CD4-positive, alpha-beta T cell treated with Interferon alpha-2 for 1 hour (primary cell): Measurements from ENCODE around the gene TNFRSF1A.

Experiments used
- DNase-seq, 2 donors: peaks; one replicate each; pipeline ENCODE4 v3.0.0-alpha.2; 2020 to 2022

Gene TNFRSF1A

GRCh38 chr12:6374028-6374785 is 32.3 kb upstream of the TNFRSF1A start:
- DNase-seq: no peak

GRCh38 chr12:6373022-6373787 is 31.3 kb upstream of the TNFRSF1A start:
- DNase-seq: no peak

DNA sequence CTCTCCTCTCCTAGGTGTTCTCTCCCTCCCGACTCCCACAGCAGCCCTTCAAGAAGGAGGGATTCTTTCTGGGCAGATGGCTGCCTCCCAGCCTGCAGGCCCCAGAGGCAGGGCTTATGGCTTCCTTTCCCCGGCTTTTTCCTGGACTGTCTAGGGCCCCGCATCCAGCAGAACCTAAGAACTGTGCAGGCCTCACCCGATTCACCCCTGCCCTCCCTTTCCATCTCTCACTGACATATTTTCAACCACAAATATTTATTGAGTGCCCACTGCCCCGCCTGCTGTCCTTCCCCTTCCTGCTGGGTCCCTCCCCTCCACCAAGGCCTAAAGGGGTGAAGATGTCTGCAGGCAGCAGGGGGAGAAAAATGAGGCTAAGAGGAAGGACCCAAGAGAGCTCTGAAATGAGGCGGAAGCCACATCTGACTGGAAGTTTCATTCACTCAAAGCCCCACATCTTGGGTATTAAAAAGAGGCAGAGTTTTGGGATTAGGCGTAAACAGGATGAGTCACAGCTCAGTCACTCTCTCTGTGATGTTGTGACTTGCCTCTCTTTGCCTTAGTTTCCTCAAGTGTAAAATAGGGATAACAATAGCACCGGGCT is 30.6 kb upstream of the TNFRSF1A start:
- no peak for DNase-seq

- DNase-seq: no peak
These were observed 29.3 kb upstream of the TNFRSF1A start for GRCh38 chr12:6370994-6371754.

GRCh38 chr12:6370576-6370935 is 28.7 kb upstream of the TNFRSF1A start:
- no peak for DNase-seq

DNA sequence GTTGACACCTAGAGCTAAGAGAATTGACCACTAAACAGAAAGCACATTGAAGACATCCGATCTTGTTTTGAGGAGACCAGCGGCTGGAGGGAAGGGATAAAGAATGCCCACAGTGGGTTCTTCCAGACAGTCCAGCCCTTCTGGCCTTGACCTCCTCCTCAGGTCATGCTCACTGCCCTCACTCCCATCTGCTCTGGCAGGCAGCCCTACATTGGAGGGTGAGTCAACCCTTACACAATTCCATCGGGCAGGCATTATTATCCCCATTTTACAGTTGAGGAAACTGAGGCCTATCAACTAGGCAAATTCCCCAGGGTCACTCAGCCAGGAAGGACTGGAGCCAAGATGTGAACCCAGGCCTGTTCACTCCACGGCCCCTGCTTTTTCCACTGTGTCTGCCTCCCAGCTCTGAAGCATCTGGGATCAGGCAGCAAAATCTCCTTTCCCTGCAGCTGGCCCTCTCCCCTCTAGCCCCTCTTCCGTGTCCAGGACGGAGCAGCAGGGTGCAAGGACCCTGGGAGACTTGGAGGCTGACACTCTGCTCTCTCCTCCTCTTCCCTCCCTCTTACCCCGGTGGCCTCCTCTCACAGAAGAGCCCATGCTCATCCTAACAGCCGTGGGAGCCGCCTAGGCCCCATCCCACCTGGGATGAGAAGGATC is 28.2 kb upstream of the TNFRSF1A start:
- DNase-seq: no peak

GRCh38 chr12:6368906-6369525 is 27.1 kb upstream of the TNFRSF1A start:
- no peak for DNase-seq

DNA sequence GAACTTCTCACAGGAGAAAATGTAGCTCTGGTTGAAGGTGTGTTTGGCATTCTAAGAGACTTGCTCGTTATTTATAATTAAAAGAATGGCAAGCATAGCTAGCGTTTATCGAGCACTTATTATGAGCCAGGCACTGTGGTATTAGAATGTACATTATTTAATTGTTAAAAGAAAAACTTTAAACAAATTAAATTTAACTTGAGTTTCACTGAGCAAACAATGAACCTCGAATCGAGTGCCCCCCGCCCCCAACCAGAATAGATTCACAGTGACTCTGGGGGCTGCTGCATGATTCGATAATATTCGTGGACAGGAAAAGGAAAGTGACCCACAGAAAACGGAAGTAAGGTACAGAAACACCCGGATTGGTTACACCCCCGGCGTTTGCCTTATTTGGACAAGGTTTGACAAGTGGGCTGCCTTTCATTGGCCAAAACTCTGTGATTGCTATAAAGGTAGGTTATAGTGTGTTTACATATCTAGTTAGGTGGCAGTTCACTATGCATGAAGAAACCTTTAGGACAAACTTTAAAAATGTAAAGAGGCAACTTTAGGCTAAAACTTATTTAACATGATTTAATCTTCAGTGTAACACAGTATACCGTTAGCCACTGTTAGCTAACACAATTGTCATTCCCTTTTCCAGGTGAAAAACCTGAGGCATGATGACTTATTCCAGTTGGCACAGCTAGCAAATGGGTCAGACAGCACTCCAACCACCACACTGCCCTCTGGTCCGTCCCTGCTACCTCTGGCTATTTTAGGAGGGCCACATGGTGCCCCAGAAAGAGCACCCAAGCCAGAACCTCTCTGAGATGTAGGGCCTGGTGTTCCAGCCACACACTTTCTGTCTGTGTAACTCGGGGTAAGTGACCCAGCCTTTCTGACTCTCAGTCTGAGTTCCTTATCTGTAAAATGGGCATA is 26.4 kb upstream of the TNFRSF1A start:
- peak; percentile 31 to 53 for DNase-seq

DNA sequence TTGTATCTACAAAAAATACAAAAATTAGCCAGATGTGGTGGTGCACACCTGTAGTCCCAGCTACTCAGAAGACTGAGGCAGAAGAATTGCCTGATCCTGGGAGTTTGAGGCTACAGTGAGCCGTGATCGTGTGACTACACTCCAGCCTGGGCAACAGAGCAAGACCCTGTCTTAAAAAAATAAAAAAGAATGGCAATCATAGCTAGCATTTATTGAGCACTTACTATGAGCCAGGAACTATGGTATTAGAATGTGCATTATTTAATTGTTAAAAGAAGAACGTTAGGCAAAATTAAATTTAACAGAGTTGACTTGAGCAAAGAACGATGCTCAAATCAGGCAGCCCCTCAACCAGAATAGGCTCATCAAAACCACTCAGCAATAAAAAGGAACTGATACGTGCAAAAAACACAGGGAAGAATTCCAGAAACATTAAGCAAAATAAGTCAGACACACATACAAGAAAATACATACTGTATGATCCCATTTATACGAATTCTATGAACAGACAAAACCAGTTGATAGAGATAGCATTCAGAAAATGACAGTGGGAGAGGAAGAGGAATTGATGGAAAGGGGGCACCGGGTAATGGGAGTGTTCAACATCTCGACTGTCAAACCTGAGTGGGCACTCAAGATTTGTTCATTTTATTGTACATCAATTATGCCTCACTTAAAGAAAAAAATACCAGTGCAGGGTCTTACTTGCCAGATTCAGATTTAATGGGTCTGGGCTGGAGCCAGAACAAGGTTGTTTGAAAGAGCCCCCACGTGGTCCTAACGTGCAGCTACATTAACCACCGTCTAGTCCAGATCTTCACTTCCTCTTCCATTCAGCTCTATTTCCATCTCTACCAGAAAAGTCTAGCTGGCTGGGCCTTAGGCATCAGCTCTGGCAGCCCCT is 25.4 kb upstream of the TNFRSF1A start:
- peak; percentile 56 to 65 for DNase-seq

- peak in 1 of 2 donors; percentile 23 for DNase-seq
These were observed 22.1 kb upstream of the TNFRSF1A start for GRCh38 chr12:6364044-6364374.

DNA sequence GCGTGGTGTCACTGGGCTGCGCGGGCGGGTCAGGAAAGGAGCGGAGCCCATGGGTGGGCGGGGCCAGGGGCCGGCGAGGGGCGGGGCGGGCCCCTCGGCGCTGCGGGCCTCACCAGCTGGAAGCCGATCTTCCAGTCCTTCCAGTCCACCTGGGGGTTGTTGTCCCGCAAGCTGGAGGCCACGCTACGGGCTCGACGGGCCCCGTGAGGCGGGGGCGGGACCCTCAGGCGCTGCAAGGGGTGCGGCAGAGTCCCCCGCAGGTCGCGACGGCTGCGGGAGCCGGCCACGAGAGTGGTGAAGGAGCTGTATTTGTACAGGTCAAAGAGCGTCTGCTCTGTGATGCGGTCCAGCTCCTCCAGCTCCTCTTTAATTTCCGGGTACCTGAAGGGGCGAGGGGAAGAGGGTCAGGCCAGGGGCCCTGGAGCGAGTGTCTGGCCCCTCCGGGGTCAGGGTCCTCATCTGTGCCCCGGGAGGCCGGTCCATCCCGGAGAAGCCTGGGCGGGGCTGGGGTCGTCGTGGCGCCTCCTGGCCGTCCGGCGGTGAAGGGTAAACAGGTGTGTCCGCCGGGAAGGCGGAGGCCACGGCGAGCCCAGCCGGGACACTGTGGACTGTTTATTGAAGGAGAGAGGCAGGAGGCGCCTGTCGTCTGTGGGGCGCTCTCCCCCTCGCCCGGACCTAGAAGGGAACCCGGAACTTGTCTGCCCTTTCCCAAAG is 21.6 kb upstream of the TNFRSF1A start:
- DNase-seq: peak; percentile 65 to 76

DNA sequence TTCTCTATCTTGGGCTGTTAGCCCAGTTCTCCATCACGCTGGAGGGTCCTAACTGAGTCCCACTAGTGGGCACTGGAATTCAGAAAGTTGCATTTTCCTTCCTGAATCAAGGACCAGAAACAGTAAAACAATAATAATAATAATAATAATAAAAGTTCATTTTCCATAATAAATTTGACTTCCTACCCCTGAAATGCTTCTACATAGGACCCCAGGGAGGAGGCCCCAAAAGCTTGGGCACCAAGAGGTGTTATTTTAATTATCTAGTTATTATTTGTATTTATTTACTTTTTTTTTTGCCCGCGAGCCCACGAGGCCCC is 21.1 kb upstream of the TNFRSF1A start:
- no peak for DNase-seq

GRCh38 chr12:6362403-6362802 is 20.5 kb upstream of the TNFRSF1A start:
- no peak for DNase-seq

GRCh38 chr12:6361834-6362233 is 20.0 kb upstream of the TNFRSF1A start:
- DNase-seq: peak in 1 of 2 donors; percentile 52

- DNase-seq: no peak
These were observed 19.0 kb upstream of the TNFRSF1A start for GRCh38 chr12:6360578-6361490.

DNA sequence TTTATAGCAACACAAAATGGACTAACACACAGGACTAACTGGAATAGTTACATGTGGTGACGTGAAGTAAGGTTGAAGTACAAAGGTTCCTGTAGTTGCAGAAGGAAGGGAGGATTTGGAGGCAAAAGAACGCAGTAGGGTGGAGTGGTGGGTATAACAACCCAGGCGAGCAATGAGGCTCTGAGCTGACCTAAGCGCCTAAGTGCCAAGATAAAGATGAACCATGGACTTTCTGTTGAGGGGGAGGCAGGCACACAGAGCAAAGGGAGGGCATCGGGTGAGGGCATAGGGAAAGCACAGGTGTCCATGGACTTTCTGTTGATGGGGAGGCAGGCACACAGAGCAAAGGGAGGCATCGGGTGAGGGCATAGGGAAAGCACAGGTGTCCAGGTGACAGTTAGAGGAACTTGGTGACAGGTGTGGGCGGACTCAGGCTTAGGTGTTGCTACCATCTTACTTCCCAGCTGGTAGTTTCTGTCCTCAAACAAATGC is 18.2 kb upstream of the TNFRSF1A start:
- no peak for DNase-seq

DNA sequence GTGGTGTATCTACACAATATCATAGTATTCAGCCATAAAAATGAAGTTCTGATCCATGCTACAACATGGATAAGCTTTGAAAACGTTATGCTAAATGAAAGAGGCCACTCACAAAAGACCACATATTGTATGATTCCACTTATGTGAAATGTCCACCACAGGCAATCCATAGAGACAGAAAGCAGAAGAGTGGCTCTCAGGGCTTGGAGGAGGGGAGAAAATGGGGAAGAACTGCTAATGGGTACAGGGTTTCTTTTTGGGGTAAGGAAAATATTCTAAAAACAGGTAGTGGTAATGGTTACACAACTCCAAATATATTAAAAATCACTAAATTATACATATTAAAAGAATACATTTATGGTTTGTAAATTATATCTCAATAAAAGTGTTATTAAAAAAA is 17.0 kb upstream of the TNFRSF1A start:
- DNase-seq: no peak

- no peak for DNase-seq
These were observed 14.5 kb upstream of the TNFRSF1A start for GRCh38 chr12:6356374-6356820.
